ENCODE measurements around the gene PAPSS1. TPM values are rescaled to one million over a fixed set of nuclear protein-coding genes. Genes with fewer than 3 reads are reported as not detected.

PAPSS1 gene
- total and polyA plus RNA-seq, 2 experiments from 2014 or later: 72.0 to 85.8 TPM

DNA sequence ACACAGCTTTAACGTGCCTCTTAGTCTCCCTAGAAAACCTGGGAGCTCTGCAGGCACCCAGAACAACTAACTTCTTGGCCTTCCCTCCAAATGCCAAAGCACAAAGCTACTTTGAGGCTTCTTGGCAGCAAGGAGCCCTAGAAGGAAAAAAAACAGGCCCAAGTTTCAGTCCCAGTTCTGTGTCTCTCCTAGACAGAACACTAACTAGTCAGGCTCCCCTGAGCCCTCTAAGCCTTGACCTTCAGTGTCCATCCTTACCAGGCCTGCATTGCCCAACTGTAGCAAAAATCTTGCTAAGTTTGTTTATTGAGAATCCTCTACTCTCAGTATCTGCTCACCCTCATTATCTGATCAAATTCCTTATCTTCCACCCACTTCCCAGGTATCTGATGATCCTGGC, 79.2 kb downstream of the PAPSS1 start:
- no peak overlapping the region for H3K27ac Mint-ChIP-seq
- TF ChIP-seq EZH2phosphoT487 (IDR thresholded peaks at IDR 0.05; ENCODE audit: unreplicated experiment) (no peak), CTCF (conservative IDR thresholded peaks at IDR 0.05; ENCODE audit: low read depth in 2 of 2) (no peak), REST (IDR thresholded peaks at IDR 0.05; ENCODE audit: unreplicated experiment) (no peak), POLR2AphosphoS5 (IDR thresholded peaks at IDR 0.05; ENCODE audit: low read depth) (no peak), ZNF114 (CRISPR knock-in tag; IDR thresholded peaks at IDR 0.05) (no peak), ETS1 (IDR thresholded peaks at IDR 0.05) (no peak), CREB1 (CRISPR knock-in tag; IDR thresholded peaks at IDR 0.05; ENCODE audit: low read depth) (no peak), ZNF331 (CRISPR knock-in tag; IDR thresholded peaks at IDR 0.05; ENCODE audit: low read depth) (no peak), NANOG (IDR thresholded peaks at IDR 0.05; ENCODE audit: borderline replicate concordance) (no peak)
- TF ChIP-seq, protein P1, sequence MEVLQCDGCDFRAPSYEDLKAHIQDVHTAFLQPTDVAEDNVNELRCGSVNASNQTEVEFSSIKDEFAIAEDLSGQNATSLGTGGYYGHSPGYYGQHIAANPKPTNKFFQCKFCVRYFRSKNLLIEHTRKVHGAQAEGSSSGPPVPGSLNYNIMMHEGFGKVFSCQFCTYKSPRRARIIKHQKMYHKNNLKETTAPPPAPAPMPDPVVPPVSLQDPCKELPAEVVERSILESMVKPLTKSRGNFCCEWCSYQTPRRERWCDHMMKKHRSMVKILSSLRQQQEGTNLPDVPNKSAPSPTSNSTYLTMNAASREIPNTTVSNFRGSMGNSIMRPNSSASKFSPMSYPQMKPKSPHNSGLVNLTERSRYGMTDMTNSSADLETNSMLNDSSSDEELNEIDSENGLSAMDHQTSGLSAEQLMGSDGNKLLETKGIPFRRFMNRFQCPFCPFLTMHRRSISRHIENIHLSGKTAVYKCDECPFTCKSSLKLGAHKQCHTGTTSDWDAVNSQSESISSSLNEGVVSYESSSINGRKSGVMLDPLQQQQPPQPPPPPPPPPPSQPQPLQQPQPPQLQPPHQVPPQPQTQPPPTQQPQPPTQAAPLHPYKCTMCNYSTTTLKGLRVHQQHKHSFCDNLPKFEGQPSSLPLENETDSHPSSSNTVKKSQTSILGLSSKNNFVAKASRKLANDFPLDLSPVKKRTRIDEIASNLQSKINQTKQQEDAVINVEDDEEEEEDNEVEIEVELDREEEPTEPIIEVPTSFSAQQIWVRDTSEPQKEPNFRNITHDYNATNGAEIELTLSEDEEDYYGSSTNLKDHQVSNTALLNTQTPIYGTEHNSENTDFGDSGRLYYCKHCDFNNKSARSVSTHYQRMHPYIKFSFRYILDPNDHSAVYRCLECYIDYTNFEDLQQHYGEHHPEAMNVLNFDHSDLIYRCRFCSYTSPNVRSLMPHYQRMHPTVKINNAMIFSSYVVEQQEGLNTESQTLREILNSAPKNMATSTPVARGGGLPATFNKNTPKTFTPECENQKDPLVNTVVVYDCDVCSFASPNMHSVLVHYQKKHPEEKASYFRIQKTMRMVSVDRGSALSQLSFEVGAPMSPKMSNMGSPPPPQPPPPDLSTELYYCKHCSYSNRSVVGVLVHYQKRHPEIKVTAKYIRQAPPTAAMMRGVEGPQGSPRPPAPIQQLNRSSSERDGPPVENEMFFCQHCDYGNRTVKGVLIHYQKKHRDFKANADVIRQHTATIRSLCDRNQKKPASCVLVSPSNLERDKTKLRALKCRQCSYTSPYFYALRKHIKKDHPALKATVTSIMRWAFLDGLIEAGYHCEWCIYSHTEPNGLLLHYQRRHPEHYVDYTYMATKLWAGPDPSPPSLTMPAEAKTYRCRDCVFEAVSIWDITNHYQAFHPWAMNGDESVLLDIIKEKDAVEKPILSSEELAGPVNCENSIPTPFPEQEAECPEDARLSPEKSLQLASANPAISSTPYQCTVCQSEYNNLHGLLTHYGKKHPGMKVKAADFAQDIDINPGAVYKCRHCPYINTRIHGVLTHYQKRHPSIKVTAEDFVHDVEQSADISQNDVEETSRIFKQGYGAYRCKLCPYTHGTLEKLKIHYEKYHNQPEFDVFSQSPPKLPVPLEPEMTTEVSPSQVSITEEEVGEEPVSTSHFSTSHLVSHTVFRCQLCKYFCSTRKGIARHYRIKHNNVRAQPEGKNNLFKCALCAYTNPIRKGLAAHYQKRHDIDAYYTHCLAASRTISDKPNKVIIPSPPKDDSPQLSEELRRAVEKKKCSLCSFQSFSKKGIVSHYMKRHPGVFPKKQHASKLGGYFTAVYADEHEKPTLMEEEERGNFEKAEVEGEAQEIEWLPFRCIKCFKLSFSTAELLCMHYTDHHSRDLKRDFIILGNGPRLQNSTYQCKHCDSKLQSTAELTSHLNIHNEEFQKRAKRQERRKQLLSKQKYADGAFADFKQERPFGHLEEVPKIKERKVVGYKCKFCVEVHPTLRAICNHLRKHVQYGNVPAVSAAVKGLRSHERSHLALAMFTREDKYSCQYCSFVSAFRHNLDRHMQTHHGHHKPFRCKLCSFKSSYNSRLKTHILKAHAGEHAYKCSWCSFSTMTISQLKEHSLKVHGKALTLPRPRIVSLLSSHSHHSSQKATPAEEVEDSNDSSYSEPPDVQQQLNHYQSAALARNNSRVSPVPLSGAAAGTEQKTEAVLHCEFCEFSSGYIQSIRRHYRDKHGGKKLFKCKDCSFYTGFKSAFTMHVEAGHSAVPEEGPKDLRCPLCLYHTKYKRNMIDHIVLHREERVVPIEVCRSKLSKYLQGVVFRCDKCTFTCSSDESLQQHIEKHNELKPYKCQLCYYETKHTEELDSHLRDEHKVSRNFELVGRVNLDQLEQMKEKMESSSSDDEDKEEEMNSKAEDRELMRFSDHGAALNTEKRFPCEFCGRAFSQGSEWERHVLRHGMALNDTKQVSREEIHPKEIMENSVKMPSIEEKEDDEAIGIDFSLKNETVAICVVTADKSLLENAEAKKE (CRISPR knock-in tag; IDR thresholded peaks at IDR 0.05): no peak
- peaks cover 7% of the 10 kb centered on the region for H3K4me1 Mint-ChIP-seq
- no peak overlapping the region for H3K4me3 Mint-ChIP-seq
- peaks cover 17% of the 10 kb centered on the region for H3K36me3 Mint-ChIP-seq (ENCODE audit: low read depth)
- Histone ChIP-seq H4K20me1 (replicated peaks; ENCODE audit: insufficient read depth) (peaks cover 3% of the 10 kb centered on the region; the same call in 1 of the 2 replicates), H2AFZ (no peak overlapping the region), H3K27ac (ENCODE audit: low read depth) (no peak overlapping the region), H3K36me3 (ENCODE audit: insufficient read depth) (no peaks in the 10 kb centered on the region), H3K4me3 (no peak overlapping the region), H3K9me2 (ENCODE audit: insufficient read depth) (no peaks in the 10 kb centered on the region), H3K27me3 (ENCODE audit: insufficient read depth) (no peaks in the 10 kb centered on the region), H3K79me2 (replicated peaks; ENCODE audit: insufficient read depth) (no peaks in the 10 kb centered on the region; the same call in 1 of the 2 replicates), H3K4me1 (ENCODE audit: insufficient read depth) (peaks cover 6% of the 10 kb centered on the region), H3K4me2 (no peak overlapping the region), H3F3A (replicated peaks; ENCODE audit: low read depth) (no peaks in the 10 kb centered on the region)
- DNase-seq (ENCODE audit: low spot score) (no peak), ATAC-seq (no peak)
- no peaks in the 10 kb centered on the region for H3K9me3 Mint-ChIP-seq
- no peaks in the 10 kb centered on the region for H3K27me3 Mint-ChIP-seq (ENCODE audit: insufficient read depth, low read depth, poor library complexity)
